Sigmoid colon (tissue), 7 donors: Measurements from ENCODE around the gene P4HB. TPM values are rescaled to one million over a fixed set of nuclear protein-coding genes. Genes with fewer than 3 reads are reported as not detected.

Source experiments
- DNase-seq: peaks from one replicate; pipeline ENCODE4 v3.0.0-alpha.2; 2019
- H3K27ac ChIP-seq, 4 donors: fragments of 200-600 bp; sonication (generic); one replicate each; pipeline ENCODE4 v1.5.1; 2016 to 2019; ENCODE audit warnings: mild to moderate bottlenecking in 1 of 4
- H3K27me3 ChIP-seq, 3 donors: fragments of 200-600 bp; sonication (generic); one replicate each; pipeline ENCODE4 v1.5.1; 2019; ENCODE audit warnings: mild to moderate bottlenecking in 1 of 3
- H3K36me3 ChIP-seq, 4 donors: fragments of 200-600 bp; sonication (generic); one replicate each; pipeline ENCODE4 v1.5.1; 2016 to 2019
- H3K4me1 ChIP-seq, 4 donors: fragments of 200-600 bp; sonication (generic); one replicate each; pipeline ENCODE4 v1.5.1; 2017 to 2019
- H3K4me3 ChIP-seq, 4 donors: fragments of 200-600 bp; sonication (generic); one replicate each; pipeline ENCODE4 v1.5.1; 2017 to 2019; ENCODE audit warnings: mild to moderate bottlenecking in 2 of 4, moderate library complexity in 1 of 4
- H3K9me3 ChIP-seq, 4 donors: fragments of 200-600 bp in 3 of 4; sonication (generic) in 3 of 4; one replicate each; pipeline versions ENCODE4 v1.5.1 to v1.6.1; 2013 to 2019
- EP300 ChIP-seq, 4 donors: sonication (generic); formaldehyde crosslinking; IDR thresholded peaks; one replicate each; pipeline ENCODE4 v1.6.1; 2017; ENCODE audit warnings: antibody characterized with exemption in 4 of 4
- POLR2A ChIP-seq, 2 donors: fragments of 450-650 bp; IDR thresholded peaks; one replicate each; pipeline ENCODE4 v1.6.1; 2016; ENCODE audit warnings: antibody characterized with exemption in 2 of 2, mild to moderate bottlenecking in 2 of 2, moderate library complexity in 2 of 2
- POLR2AphosphoS5 ChIP-seq, 4 donors: sonication (generic); formaldehyde crosslinking; IDR thresholded peaks; one replicate each; pipeline ENCODE4 v1.6.1; 2017; ENCODE audit warnings: antibody characterized with exemption in 4 of 4
- WGBS, 2 donors: extraction: QIAGEN DNeasy Blood & Tissue Kit; methylation state at CpG; one replicate each; pipeline ENCODE4 v1.1.7; 2013; 5-methylcytosine and 5-hydroxymethylcytosine counted together
- intact Hi-C: fragments of 100-400 bp; cut with DNase I; formaldehyde crosslinking; loops from one replicate; pipeline ENCODE4 v1.15.1; 2023
- polyA plus RNA-seq, 3 donors: library from polyadenylated mRNA; stranded (reverse); fragments of 200-250 nt; gene quantifications; one replicate each; pipeline ENCODE4 v1.2.3, GENCODE V29; 2013
- total RNA-seq, 4 donors: library from RNA; depleted of rRNA; stranded (reverse); fragments of >200 nt; gene quantifications; one replicate each; pipeline ENCODE4 v1.1.0, GENCODE V29; 2016
- TF ChIP-seq, protein P1 (sequence below), 4 experiments: fragments of 450-650 bp in 3 of 4; fragments of 200-600 bp in 1 of 4; IDR thresholded peaks; one replicate each; pipeline ENCODE4 v1.5.1; 2016 to 2019; ENCODE audit warnings: antibody characterized with exemption in 4 of 4, mild to moderate bottlenecking in 3 of 4, moderate library complexity in 2 of 4
- donor health status: healthy with polysubstance abuse.
- donor health status: Bipolar disorder and iron deficiency.
- donor health status: healthy.

P4HB gene
- total and polyA plus RNA-seq, 7 donors, result 153 to 750 (median 237) TPM

- Histone ChIP-seq H3K27ac (no peak overlapping the region), H3K4me1 (peaks cover 0 to 15% (median 14%) of the 10 kb centered on the region in 4 donors), H3K36me3 (peaks cover 0 to 29% (median 13%) of the 10 kb centered on the region in 4 donors), H3K4me3 (no peak overlapping the region), H3K27me3 (peaks cover 4 to 27% (median 23%) of the 10 kb centered on the region in 3 donors), H3K9me3 (no peaks in the 10 kb centered on the region)
- WGBS, 2 donors, result 95% methylated on average over 24 of the region's 24 CpGs
- TF ChIP-seq, protein P1, sequence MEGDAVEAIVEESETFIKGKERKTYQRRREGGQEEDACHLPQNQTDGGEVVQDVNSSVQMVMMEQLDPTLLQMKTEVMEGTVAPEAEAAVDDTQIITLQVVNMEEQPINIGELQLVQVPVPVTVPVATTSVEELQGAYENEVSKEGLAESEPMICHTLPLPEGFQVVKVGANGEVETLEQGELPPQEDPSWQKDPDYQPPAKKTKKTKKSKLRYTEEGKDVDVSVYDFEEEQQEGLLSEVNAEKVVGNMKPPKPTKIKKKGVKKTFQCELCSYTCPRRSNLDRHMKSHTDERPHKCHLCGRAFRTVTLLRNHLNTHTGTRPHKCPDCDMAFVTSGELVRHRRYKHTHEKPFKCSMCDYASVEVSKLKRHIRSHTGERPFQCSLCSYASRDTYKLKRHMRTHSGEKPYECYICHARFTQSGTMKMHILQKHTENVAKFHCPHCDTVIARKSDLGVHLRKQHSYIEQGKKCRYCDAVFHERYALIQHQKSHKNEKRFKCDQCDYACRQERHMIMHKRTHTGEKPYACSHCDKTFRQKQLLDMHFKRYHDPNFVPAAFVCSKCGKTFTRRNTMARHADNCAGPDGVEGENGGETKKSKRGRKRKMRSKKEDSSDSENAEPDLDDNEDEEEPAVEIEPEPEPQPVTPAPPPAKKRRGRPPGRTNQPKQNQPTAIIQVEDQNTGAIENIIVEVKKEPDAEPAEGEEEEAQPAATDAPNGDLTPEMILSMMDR (IDR thresholded peaks at IDR 0.05), result no peak
- TF ChIP-seq POLR2AphosphoS5 (IDR thresholded peaks at IDR 0.05) (no peak), EP300 (IDR thresholded peaks at IDR 0.05) (no peak), POLR2A (IDR thresholded peaks at IDR 0.05) (no peak)
- intact Hi-C loops, result no loop called here
- DNase-seq, result no peak
These were observed 43.7 kb upstream of the P4HB start for GRCh38 chr17:81903896-81904599.

- Histone ChIP-seq H3K4me1 (peaks cover 0 to 15% (median 14%) of the 10 kb centered on the region in 4 donors), H3K4me3 (no peak overlapping the region), H3K9me3 (no peaks in the 10 kb centered on the region), H3K36me3 (peaks cover 0 to 33% (median 18%) of the 10 kb centered on the region in 4 donors), H3K27me3 (peaks cover 4 to 27% (median 23%) of the 10 kb centered on the region in 3 donors), H3K27ac (no peak overlapping the region)
- 92 to 95% methylated on average over 10 of the region's 10 CpGs for WGBS, 2 donors
- intact Hi-C loops, result no loop called here
- no peak for TF ChIP-seq POLR2A (IDR thresholded peaks at IDR 0.05)
- TF ChIP-seq POLR2AphosphoS5 (IDR thresholded peaks at IDR 0.05), result no peak
- TF ChIP-seq EP300 (IDR thresholded peaks at IDR 0.05), result no peak
- TF ChIP-seq, protein P1 (IDR thresholded peaks at IDR 0.05), result no peak
- DNase-seq, result no peak
These were observed 43.1 kb upstream of the P4HB start for GRCh38 chr17:81903415-81903831.

GRCh38 chr17:81902653-81903414 is 42.5 kb upstream of the P4HB start:
- Histone ChIP-seq H3K4me1 (peaks cover 0 to 15% (median 14%) of the 10 kb centered on the region in 4 donors), H3K36me3 (peaks cover 0 to 35% (median 24%) of the 10 kb centered on the region in 4 donors), H3K4me3 (peak overlapping the region in 3 of 4 donors; percentile 29 to 46 (median 39)), H3K27ac (no peak overlapping the region), H3K9me3 (no peaks in the 10 kb centered on the region), H3K27me3 (peaks cover 4 to 27% (median 23%) of the 10 kb centered on the region in 3 donors)
- TF ChIP-seq EP300 (IDR thresholded peaks at IDR 0.05), result no peak
- TF ChIP-seq POLR2AphosphoS5 (IDR thresholded peaks at IDR 0.05), result no peak
- no peak for TF ChIP-seq POLR2A (IDR thresholded peaks at IDR 0.05)
- TF ChIP-seq, protein P1 (IDR thresholded peaks at IDR 0.05), result no peak
- intact Hi-C loops, result no loop called here
- WGBS, 2 donors, result 24 to 41% methylated on average over 47 of the region's 47 CpGs
- no peak for DNase-seq

DNA sequence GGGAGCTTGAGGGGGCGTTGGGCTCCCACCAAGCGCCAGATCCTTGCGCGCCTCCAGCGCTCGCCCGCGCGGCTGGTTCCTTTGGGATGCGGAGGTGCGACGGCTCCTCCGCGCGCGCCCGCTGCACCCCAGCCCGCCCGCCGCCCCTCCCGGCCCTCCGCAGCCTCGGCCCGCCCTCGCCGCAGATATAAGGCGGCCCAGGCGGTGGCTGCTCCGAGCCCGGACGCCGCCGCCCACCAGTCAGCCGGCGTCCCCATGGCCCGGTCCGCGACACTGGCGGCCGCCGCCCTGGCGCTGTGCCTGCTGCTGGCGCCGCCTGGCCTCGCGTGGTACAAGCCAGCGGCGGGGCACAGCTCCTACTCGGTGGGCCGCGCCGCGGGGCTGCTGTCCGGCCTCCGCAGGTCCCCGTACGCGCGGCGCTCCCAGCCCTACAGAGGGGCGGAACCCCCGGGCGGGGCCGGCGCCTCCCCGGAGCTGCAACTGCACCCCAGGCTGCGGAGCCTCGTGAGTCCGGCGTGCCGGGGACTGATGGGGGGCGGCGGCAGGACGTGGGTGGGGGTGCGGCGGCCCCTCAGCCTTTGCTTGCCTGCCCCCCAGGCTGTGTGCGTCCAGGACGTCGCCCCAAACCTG is 41.8 kb upstream of the P4HB start, which contains the start of gene NPB:
TSS of gene NPB (plus strand) at position 216 of the 630 bp plus-strand sequence. CDS start at position 256, 40 bp downstream.
- TF ChIP-seq EP300 (IDR thresholded peaks at IDR 0.05) (no peak), POLR2AphosphoS5 (IDR thresholded peaks at IDR 0.05) (no peak), POLR2A (IDR thresholded peaks at IDR 0.05) (no peak)
- TF ChIP-seq, protein P1 (IDR thresholded peaks at IDR 0.05), result no peak
- DNase-seq, result no peak
- peaks cover 0 to 42% (median 27%) of the 10 kb centered on the region in 4 donors for H3K36me3 ChIP-seq

More for the DNA sequence above, 41.8 kb upstream of the P4HB start, which contains the start of gene NPB:
- peaks cover 0 to 15% (median 14%) of the 10 kb centered on the region in 4 donors for H3K4me1 ChIP-seq
- no peak within 1 kb of the TSS for H3K27ac ChIP-seq
- intact Hi-C loops, result no loop called here
- H3K4me3 ChIP-seq, result peak within 1 kb of the TSS in 3 of 4 donors; percentile 29 to 46 (median 39)
- WGBS, 2 donors, result 1 to 2% methylated on average over 79 of the region's 79 CpGs
- H3K27me3 ChIP-seq, result peaks cover 4 to 27% (median 23%) of the 10 kb centered on the region in 3 donors
- no peaks in the 10 kb centered on the region for H3K9me3 ChIP-seq
